Activated CD4-positive, CD25-positive, alpha-beta regulatory T cell treated with anti-CD3 and anti-CD28 coated beads, Interleukin-2, amount 50 U/mL, for 72 hours (primary cell): ENCODE results near the gene PSME2.

Experiments used
- DNase-seq: peaks from one replicate; pipeline ENCODE4 v3.0.0; 2021

The PSME2 gene

DNA sequence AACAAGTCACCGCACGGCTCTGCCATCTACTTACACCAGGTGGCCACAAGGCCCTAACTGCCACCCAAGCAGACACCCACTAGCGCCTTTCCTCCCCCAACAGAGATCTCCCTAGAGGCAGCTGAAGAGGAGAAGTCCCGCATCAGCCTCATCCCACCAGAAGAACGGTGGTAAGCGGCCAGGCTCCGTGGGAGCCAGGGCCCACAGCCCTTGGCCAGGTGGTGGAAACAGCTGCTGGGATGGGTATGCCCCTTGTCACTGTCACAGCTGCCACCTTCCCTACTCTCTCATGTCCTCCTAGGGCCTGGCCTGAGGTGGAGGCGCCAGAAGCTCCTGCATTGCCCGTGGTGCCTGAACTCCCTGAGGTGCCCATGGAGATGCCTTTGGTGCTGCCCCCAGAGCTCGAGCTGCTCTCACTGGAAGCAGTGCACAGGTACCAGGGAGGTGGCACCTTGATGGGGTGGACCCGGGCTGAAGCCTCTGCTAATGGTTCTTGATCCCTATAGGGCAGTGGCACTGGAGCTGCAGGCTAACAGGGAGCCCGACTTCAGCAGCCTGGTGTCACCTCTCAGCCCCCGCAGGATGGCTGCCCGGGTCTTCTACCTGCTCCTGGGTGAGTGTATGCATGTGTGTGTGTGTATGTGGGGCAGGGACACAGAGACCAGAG lies 33.0 kb upstream of the PSME2 start:
- no peak for DNase-seq

DNA sequence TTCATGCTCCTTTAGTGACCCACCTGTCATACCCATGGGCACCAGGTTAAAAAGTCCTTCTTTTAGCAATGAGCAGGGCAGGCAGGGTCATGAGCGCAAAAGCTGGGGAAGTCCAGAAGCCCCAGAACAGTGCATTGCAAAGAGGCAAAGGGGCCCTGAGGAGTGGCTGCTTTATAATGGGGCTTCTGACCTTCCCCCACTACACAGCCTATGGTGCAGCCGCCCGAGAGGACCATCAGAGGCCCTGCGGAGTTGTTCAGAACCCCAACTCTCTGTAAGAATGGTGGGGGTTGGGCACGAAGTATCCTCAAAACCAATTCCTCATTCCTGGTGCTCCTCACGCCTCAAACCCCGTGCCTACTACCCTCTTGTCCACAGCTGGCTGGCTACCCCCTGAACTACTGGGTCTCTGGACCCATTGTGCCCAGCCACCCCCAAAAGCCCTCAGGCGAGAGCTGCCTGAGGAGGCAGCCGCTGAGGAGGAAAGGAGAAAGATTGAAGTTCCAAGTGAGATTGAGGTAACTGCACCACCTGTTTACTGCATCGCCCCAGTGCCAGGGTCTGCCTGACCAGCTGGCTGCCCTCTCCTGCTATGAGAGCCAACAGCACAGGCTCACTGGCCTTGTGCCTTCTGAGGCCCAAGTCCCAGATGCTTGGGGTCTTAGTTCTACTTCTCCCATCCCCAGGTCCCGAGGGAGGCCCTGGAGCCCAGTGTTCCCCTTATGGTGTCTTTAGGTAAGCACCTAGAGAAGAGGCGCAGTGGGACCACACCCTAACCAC lies 32.2 kb upstream of the PSME2 start:
- no peak for DNase-seq

DNA sequence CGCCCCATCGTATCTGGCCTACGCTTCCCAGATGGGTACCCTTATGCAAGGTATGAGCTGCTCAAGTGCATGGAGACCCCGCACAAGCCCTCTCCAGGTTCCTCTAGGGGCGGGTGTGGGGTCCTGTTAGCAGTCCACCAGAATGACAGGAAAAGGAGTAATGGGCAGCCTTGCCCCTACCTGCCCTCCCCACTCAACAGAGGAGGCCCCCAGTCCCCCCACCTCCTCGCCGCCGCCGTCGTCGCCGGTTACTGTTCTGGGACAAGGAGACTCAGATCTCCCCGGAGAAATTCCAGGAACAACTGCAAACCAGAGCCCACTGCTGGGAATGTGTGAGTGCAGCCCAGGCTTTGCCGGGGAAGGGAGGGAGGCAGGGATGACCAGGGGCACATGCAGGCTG lies 31.5 kb upstream of the PSME2 start:
- DNase-seq = no peak

DNA sequence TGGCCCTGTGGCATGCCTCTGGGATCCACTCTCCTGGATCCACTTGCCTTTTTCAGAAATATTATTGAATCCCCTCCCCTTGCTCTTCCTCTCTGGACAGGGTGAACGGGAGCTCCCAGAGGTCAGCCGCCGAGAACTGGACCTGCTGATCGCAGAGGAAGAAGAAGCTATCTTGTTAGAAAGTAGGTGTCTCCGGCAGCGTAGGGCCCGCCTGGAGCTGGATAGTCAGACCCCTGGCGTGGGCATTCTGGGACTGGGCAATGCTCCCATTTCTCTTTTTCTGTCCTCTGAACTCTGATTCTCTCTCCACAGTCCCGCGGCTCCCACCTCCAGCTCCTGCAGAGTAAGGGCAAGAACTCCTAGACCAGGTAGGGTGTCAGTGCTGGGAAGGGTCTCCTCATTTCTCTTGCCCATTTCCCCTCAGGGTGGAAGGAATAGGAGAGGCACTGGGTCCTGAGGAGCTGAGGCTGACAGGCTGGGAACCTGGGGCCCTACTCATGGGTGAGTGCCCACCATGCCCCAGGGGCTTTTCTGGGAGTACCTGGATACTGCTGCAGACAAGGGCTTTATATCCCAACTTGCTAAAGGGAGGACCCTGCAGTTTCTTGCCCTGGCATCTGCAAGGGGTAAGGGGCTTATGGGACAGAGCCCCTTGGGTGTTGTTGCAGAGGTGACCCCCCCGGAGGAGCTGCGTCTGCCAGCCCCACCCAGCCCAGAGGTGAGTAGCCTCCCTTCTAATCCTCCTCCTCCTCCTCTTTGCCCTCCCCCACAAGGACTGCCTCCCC lies 30.8 kb upstream of the PSME2 start:
- DNase-seq = no peak

DNA sequence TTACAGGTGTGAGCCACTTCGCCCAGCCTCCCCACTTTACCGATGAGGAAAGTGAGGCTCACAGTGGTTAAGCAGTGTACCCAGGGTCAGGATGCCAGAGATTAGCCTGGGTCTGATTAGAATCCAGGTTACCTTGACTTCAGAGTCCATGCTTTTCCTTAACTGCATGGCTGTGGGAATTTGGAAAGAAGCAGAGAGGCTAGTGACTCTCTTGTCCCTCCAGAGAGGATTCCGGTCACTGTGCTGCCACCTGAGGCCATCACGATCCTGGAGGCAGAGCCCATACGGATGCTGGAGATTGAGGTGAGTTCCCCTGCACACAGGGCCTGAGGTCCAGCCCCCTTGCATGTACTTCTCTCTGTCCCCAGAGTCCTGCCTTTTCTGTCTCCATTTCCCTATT lies 30.2 kb upstream of the PSME2 start:
- DNase-seq = no peak

DNA sequence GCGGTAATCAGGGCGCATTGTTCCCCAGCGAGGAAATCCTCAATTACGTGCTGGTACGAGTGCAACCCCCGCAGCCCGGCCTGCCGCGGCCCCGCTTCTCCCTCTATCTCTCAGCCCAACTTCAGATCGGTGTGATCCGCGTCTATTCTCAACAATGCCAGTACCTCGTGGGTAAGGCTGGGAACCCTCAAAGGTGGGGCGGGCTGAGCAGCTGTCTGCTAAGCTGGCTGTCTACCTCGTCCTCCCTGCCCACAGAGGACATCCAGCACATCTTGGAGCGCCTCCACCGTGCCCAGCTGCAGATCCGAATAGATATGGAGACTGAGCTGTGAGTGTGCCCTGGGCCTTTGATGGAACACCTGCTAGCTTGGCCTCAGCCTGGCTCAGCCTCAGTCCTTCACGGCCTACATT lies 26.5 kb upstream of the PSME2 start:
- DNase-seq = no peak

DNA sequence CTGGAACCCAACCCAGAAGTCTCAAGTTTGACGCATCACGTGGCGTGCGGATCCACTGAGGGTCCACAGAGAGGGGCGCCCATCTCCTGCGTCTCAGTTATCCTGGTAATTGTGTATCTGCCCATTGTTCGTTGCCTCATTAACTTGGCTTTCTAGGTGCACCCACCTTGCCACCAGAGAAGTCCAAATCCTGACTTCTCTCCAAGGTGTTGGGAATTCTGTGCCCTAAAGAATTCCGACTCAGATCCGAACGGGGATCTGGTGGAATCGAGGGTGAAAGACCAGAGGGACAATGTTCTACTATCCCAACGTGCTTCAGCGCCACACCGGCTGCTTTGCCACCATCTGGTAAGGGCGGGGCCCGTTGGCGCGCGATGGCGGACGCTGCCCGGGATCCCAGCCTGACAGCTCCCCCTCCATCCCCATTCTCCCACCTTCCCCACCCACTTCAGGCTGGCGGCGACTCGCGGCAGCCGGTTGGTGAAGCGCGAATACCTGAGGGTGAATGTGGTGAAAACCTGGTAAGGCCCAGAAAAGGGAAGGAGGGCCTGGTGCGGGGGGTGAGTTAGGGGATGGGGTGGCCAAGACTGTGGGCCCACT lies 26.0 kb upstream of the PSME2 start:
- DNase-seq = no peak

DNA sequence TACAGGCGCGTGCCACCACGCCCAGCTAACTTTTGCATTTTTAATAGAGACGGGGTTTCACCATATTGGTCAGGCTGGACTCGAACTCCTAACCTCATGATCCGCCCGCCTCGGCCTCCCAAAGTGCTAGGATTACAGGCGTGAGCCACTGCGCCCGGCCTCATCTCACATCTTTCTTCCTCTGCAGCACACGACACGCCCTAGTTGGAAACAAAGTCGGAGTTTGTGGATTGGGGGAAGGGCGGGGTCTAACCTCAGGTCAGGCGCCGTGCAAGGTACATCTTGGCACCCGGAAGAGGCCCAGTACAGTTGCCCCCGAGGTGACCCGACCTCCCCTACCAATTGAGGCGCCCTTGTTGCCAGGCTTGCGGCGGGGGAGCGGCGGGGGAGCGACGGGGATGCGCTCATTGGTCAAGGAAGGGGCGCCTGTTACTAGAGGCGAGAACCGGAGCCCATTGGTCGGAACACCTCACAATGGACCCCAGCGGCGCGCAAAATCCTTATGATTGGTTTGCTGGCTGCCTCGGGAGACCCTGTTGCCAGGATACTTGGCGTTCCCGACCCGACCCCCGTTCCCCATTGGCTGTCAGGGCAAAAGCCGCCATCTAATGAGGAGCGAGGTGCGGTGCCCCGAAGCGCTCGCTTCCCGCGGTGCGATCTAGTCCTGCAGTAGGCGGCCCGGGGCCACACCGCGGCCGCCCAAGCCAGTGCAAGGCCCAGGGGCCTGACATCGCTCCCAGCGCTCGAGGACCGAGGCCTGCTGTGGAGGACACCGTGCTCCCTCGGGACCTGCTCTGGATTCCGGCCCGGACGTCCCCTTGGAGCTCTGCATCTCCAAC lies 25.2 kb upstream of the PSME2 start, which contains the start of gene REC8:
REC8 (plus strand) TSS at position 659 of the 839 bp plus-strand sequence. CDS start 473 bp downstream, outside the sequence.
- DNase-seq = peak; percentile 58

DNA sequence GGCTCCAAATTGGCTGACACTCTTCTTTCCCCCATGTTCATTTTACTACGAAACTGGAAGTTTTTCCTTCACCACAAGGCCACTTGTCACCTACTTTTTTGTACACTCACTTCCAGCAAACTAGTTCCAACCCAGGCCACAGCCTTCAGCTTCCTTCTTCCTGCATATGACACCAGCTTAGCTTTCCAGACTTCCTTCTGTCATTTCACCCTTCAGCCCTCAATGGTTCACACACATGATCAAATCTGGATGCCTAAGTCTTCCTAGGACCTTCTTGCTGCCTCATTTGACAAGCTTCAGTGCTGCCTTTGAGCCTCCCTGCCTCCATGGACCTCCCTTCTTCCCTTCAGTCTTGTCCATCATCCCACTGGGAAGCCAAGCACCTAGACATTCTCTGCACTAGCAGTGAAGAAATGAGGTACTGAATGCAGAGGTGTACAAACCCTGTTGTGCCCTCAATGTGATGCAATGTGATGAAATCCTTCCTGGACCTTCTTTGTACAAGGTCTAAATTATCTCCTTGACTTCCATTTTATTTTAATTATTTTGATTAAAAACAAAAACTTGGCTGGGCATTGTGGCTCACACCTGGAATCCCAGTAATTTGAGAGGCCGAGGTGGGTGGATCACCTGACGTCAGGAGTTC lies 21.2 kb upstream of the PSME2 start:
- DNase-seq = no peak

DNA sequence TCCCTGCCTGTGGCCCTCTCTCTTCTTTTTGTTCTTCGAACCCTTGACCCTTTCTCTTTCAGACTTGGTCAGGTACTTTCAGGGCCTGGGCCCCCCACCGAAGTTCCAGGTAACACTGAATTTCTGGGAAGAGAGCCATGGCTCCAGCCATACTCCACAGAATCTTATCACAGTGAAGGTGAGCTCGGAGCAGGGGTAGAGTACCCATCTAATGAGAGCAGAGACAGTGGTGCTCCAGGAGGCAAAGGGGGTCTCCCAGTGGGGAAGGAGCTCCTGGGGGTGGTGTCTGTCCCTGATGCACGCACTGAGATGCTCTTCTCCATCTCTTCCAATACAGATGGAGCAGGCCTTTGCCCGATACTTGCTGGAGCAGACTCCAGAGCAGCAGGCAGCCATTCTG lies 19.4 kb upstream of the PSME2 start:
- no peak for DNase-seq

DNA sequence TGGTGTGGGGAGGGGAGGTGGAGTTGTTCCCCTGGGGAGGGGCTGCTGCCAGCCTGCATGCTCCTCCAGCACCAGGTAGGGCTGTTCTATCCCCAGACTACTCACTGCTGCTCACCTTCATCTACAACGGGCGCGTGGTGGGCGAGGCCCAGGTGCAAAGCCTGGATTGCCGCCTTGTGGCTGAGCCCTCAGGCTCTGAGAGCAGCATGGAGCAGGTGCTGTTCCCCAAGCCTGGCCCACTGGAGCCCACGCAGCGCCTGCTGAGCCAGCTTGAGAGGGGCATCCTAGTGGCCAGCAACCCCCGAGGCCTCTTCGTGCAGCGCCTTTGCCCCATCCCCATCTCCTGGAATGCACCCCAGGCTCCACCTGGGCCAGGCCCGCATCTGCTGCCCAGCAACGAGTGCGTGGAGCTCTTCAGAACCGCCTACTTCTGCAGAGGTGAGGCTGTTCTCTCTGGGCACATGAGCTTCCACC lies 18.1 kb upstream of the PSME2 start:
- DNase-seq = no peak

DNA sequence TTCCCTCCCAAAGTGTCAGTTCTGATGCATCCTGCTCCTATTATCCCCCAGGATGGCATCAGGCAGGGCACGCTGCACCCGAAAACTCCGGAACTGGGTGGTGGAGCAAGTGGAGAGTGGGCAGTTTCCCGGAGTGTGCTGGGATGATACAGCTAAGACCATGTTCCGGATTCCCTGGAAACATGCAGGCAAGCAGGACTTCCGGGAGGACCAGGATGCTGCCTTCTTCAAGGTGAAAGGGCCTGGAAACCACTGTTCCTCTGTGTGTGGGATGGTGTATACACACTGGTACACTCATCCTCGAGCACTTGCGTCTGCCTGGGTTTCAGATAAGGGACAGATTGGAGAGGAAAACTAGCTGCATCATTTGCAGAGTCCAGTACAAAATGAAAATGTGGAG lies 15.7 kb upstream of the PSME2 start:
- no peak for DNase-seq

DNA sequence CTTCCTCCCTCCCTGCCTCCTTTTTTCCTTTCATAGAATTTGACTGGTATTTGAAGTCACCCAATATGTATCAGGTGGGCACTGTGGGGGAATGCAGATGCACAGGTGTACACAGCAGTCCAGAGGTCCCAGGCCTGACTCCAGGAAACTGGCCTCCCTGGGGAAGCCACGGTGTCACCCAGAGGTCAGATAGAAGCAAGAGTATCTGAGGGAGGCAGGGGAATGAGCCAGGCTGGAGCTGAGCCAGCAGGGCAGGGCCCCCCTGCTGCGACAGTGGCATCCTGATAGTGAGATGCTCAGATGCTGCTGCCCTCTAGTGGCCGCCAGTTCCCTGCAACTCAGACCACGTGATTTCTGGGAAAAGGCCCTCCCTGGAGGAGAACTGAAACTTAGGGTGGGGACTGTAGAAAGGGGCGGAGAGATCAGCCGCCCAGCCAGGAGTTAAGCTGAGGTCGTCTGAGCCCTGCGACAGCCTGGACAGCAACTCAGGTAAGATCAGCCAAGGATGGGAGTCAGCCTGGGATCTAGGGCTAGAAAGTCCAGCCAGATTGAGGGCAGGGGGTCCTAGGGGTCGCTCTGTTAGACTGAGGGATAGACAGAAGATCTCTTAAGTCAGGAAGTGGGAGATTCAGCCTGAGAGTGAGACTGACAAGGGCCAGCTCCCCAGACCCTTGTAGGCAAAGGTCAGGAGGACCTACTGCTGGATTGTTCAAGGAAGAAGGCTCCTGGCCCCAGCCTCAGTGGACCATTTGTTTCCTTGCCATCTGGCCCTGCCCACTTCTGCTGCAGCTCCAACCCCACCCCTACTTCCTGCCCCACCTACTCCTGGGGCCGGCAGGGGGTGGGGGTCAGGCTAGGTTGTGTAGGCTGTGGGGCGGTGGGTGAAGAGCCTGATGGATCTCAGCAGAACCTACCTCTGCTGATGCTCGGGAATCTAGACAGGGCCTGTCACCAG lies 14.7 kb upstream of the PSME2 start, which contains the start of gene IRF9:
IRF9 (plus strand) TSS at position 416 of the 955 bp plus-strand sequence. CDS start 880 bp downstream, outside the sequence.
- DNase-seq = peak; percentile 98

DNA sequence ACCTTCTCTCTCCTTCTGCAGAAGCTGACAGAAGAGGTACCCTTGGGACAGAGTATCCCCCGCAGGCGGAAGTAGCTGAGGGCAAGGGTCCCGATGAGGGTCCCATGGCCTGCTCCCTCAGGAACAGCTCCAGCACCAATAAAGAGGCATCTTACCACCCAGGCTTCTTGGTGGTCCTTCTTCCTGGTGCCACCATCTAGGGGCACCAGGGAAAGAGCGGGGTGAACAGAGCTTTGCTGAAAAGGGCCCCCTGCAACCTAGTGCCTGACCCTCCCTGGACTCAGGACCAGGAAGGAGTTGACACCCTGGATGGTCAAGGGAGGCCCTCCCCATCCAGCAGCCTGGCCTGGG lies 14.1 kb upstream of the PSME2 start:
- DNase-seq = no peak

DNA sequence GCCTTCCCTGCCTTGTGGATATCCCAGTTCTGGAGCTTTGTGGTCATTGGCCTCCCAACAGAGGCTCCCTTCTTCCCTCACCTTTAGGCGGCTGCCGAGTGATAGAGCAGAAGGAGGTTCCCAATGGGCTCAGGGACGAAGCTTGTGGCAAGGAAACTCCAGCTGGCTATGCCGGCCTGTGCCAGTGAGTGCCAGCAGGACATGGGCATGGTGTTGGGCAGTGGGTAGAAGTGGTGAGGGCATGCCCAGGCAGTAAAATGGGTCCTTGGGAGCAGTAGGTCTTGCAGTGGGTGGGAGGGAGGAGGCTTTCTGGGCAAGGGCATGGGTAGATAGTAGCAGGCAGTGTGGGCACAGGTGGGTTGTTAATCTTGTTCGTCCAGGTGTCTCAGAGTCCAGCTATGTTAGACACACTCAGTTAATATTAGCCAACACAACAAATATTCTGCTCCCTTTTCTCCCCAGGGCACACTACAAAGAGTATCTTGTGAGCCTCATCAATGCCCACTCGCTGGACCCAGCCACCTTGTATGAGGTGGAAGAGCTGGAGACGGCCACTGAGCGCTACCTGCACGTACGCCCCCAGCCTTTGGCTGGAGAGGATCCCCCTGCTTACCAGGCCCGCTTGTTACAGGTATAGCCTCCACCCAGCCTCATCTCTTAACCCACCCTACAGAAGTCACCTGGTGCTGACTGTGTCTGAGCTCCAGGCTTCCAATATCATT lies 13.5 kb upstream of the PSME2 start:
- DNase-seq = no peak

DNA sequence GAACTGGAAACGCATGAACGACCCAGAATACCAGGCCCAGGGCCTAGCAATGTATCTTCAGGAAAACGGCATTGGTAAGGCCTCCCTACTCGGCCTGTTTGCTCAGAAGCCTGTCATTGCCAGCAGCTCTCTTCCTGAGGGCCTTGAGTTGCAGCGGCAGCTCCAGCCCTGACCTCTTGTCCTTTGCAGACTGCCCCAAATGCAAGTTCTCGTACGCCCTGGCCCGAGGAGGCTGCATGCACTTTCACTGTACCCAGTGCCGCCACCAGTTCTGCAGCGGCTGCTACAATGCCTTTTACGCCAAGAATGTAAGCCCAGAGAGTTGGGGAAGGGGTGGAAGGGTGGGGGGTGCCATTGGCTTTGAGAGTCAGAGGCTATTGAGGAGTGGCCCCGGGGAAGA lies 10.9 kb upstream of the PSME2 start:
- DNase-seq = no peak

DNA sequence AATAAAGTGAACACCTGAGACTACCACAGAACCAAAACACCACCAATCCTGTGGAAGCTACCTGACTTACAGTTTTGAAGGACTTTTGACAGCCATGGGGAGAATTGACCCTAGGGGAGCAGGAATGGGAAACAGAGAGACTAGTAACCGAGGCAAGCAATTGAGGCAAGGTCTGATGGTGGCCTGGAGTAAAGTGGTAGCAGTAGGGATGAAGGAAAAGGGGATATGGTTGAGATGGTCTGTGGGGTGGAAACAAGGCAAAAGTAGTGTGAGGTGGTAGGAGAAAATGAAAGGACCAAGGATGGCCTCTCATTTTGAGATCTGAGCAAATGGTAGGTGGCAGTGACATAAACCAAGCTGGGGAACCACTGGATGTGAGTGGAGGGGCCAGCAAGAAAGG lies 10.4 kb upstream of the PSME2 start:
- no peak for DNase-seq

DNA sequence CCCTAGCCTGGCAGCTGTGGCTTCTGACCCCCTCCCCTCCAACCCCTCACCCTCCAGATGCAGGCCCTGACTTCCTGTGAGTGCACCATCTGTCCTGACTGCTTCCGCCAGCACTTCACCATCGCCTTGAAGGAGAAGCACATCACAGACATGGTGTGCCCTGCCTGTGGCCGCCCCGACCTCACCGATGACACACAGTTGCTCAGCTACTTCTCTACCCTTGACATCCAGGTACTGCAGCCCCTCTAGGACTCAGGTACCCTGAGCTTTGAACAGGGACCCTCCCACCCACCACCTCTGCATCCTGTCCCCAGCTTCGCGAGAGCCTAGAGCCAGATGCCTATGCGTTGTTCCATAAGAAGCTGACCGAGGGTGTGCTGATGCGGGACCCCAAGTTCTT lies 8.7 kb upstream of the PSME2 start:
- no peak for DNase-seq

DNA sequence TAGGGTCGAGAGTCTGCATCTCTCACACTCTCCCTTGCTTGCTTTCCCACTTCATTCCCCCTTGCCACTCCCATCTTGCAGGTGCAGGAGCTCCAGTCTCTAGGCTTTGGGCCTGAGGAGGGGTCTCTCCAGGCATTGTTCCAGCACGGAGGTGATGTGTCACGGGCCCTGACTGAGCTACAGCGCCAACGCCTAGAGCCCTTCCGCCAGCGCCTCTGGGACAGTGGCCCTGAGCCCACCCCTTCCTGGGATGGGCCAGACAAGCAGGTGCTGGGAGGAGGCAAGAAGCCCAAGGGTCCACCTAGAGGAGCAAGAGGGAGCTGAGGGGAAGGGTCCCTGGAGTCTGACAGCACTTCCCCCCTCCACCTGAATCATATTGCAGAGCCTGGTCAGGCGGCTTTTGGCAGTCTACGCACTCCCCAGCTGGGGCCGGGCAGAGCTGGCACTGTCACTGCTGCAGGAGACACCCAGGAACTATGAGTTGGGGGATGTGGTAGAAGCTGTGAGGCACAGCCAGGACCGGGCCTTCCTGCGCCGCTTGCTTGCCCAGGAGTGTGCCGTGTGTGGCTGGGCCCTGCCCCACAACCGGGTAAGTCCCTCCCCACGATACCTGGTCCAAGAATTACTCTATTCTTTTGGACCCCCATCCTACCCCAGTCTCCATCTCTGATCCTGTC lies 5.1 kb upstream of the PSME2 start:
- DNase-seq = no peak
